Liver (tissue), 3 donors: ENCODE measurements around the gene FAM171A1.

Source experiments
- EGR1 ChIP-seq, 2 donors: IDR thresholded peaks; 2 replicates each; pipeline ENCODE4 v1.6.1; 2016 to 2018; ENCODE audit warnings: antibody characterized with exemption in 2 of 2, low read depth in 2 of 2
- HNF4G ChIP-seq: IDR thresholded peaks from 2 replicates; pipeline ENCODE4 v1.6.1; 2016; ENCODE audit warnings: antibody characterized with exemption
- JUND ChIP-seq, 2 donors: IDR thresholded peaks; 2 replicates each; pipeline ENCODE4 v1.6.1; 2016; ENCODE audit warnings: antibody characterized with exemption in 2 of 2
- RAD21 ChIP-seq, 2 donors: IDR thresholded peaks; 2 replicates each; pipeline ENCODE4 v1.6.1; 2016; ENCODE audit warnings: antibody characterized with exemption in 2 of 2, mild to moderate bottlenecking in 2 of 2
- RXRA ChIP-seq, 2 donors: IDR thresholded peaks; 2 replicates each; pipeline ENCODE4 v1.6.1; 2017 to 2018; ENCODE audit warnings: antibody characterized with exemption in 2 of 2, mild to moderate bottlenecking in 1 of 2
- TAF1 ChIP-seq: conservative IDR thresholded peaks from 2 replicates; pipeline ENCODE4 v1.6.1; 2016; ENCODE audit warnings: antibody characterized with exemption, mild to moderate bottlenecking
- YY1 ChIP-seq: IDR thresholded peaks from 2 replicates; pipeline ENCODE4 v1.6.1; 2016; ENCODE audit warnings: antibody characterized with exemption, mild to moderate bottlenecking
- TF ChIP-seq, protein P1 (sequence below): fragments of 150-350 bp; IDR thresholded peaks from 2 replicates; pipeline ENCODE4 v1.5.1; 2017; ENCODE audit warnings: improper control_type of control experiment, low read depth, low read length; ENCODE audit not compliant: missing input control
- TF ChIP-seq, protein P2 (sequence below): IDR thresholded peaks from 2 replicates; pipeline ENCODE4 v1.6.1; 2016; ENCODE audit warnings: antibody characterized with exemption
- TF ChIP-seq, protein P3 (sequence below): IDR thresholded peaks from 2 replicates; pipeline ENCODE4 v1.6.1; 2016; ENCODE audit warnings: antibody characterized with exemption
- donor health status: healthy.
- donor health status: healthy.

DNA sequence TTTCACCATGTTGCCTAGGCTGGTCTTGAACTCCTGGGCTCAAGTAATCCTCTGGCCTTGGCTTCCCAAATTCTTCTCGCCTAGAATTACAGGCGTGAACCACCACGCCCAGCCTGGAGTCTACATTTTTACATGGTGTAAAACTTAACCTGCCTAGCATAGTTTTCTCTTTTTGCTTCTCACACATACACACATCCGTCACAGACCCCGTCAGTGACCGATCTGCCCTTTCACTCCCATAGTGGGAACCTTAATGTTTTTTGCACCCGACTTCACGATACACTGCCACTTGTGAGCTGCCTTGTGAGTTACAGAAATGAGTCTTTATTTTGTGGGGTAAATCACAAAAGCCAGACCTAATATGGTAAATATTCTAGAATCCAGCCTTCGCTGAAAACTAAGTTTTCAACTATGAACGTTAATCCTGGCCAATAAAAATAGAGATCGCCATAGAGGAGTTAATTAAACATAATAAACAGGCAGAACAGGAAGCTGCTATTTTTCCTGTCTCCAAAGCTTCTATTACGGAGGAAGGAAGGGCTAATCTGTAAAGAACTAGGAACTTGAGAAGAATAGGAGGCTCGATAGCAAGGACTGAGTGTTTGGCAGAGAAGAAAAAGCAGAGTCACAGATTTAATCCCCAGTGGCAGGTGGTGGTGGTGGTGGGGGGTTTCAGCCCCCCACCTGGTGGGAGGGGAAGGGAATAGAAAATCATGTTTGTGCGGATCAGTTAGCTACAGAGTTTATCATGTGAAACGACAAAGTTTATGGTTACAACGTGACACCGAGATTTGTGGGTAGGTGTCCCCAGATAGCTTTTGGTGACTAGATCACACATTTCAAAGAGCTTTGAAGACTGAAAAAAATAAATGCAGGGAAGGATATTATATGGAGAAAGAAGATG, 14.7 kb upstream of the FAM171A1 start:
- TF ChIP-seq TAF1 (no peak), YY1 (no peak), HNF4G (no peak), JUND (IDR thresholded peaks at IDR 0.05) (no peak), RXRA (IDR thresholded peaks at IDR 0.05) (no peak), RAD21 (IDR thresholded peaks at IDR 0.05) (no peak), EGR1 (IDR thresholded peaks at IDR 0.05; ENCODE audit: low read depth in 2 of 2) (no peak)
- TF ChIP-seq, protein P1, sequence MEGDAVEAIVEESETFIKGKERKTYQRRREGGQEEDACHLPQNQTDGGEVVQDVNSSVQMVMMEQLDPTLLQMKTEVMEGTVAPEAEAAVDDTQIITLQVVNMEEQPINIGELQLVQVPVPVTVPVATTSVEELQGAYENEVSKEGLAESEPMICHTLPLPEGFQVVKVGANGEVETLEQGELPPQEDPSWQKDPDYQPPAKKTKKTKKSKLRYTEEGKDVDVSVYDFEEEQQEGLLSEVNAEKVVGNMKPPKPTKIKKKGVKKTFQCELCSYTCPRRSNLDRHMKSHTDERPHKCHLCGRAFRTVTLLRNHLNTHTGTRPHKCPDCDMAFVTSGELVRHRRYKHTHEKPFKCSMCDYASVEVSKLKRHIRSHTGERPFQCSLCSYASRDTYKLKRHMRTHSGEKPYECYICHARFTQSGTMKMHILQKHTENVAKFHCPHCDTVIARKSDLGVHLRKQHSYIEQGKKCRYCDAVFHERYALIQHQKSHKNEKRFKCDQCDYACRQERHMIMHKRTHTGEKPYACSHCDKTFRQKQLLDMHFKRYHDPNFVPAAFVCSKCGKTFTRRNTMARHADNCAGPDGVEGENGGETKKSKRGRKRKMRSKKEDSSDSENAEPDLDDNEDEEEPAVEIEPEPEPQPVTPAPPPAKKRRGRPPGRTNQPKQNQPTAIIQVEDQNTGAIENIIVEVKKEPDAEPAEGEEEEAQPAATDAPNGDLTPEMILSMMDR: no peak
- TF ChIP-seq, protein P2, sequence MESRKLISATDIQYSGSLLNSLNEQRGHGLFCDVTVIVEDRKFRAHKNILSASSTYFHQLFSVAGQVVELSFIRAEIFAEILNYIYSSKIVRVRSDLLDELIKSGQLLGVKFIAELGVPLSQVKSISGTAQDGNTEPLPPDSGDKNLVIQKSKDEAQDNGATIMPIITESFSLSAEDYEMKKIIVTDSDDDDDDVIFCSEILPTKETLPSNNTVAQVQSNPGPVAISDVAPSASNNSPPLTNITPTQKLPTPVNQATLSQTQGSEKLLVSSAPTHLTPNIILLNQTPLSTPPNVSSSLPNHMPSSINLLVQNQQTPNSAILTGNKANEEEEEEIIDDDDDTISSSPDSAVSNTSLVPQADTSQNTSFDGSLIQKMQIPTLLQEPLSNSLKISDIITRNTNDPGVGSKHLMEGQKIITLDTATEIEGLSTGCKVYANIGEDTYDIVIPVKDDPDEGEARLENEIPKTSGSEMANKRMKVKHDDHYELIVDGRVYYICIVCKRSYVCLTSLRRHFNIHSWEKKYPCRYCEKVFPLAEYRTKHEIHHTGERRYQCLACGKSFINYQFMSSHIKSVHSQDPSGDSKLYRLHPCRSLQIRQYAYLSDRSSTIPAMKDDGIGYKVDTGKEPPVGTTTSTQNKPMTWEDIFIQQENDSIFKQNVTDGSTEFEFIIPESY: no peak
- TF ChIP-seq, protein P3, sequence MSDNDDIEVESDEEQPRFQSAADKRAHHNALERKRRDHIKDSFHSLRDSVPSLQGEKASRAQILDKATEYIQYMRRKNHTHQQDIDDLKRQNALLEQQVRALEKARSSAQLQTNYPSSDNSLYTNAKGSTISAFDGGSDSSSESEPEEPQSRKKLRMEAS: no peak
